IMR-90 (cell line): ENCODE results near the gene METTL8. TPM values are rescaled to one million over a fixed set of nuclear protein-coding genes. Genes with fewer than 3 reads are reported as not detected.

Experiments used
- ATAC-seq: fragments of 200-7000 bp; cut with Tn5 transposase; 2 replicates; pipeline ENCODE4 v1.9.1; 2020; ENCODE audit warnings: low read depth, mild to moderate bottlenecking, moderate library complexity
- BruUV-seq: library from RNA; stranded (reverse); fragments of 400-500 nt; replicated peaks from 2 replicates; lab custom pipeline; 2021; lab: Mats Ljungman, UMichigan
- CTCF ChIA-PET: fragments of 300-600 bp; formaldehyde crosslinking; extraction: SDS; loops from one replicate; lab custom pipeline; 2021; ENCODE audit warnings: antibody characterized with exemption; lab: Yijun Ruan, JAX
- POLR2A ChIA-PET: fragments of 300-600 bp; sonication (Branson Sonifier 250); formaldehyde crosslinking; loops from one replicate; lab custom pipeline; 2022; ENCODE audit warnings: antibody characterized with exemption; ENCODE audit not compliant: unreplicated experiment; lab: Charles Lee
- DNase-seq: peaks from one replicate; pipeline ENCODE4 v3.0.0; 2013
- H2AFZ ChIP-seq: replicated peaks from 2 replicates; pipeline ENCODE3; 2013; ENCODE audit warnings: low read length, mild to moderate bottlenecking; ENCODE audit not compliant: poor library complexity
- H2AK5ac ChIP-seq: 2 replicates; pipeline ENCODE4 v1.6.1; 2013; ENCODE audit warnings: low read depth, low read length, inconsistent platforms
- H2AK9ac ChIP-seq: replicated peaks from 2 replicates; pipeline ENCODE3; 2013; ENCODE audit warnings: mild to moderate bottlenecking, low read depth, low read length, moderate library complexity; ENCODE audit not compliant: poor library complexity
- H2BK120ac ChIP-seq: 2 replicates; pipeline ENCODE4 v1.6.1; 2013; ENCODE audit warnings: low read depth, low read length, inconsistent platforms
- H2BK15ac ChIP-seq: 3 replicates; pipeline ENCODE4 v1.6.1; 2013; ENCODE audit warnings: low read depth, low read length, inconsistent platforms
- H2BK20ac ChIP-seq: 2 replicates; pipeline ENCODE4 v1.6.1; 2013; ENCODE audit warnings: low read depth, mild to moderate bottlenecking, inconsistent platforms, low read length, moderate library complexity
- H2BK5ac ChIP-seq: 2 replicates; pipeline ENCODE4 v1.6.1; 2013; ENCODE audit warnings: mild to moderate bottlenecking, low read depth, low read length, inconsistent platforms; ENCODE audit not compliant: poor library complexity, severe bottlenecking
- H3K14ac ChIP-seq: replicated peaks from 2 replicates; pipeline ENCODE4 v1.6.1; 2013; ENCODE audit warnings: low read depth, low read length, inconsistent platforms
- H3K18ac ChIP-seq: 2 replicates; pipeline ENCODE4 v1.6.1; 2013; ENCODE audit warnings: low read depth, low read length, control low read depth
- H3K23ac ChIP-seq: 2 replicates; pipeline ENCODE4 v1.6.1; 2013; ENCODE audit warnings: low read depth, low read length, inconsistent platforms
- H3K27ac ChIP-seq: 2 replicates; pipeline ENCODE4 v1.5.1; 2013; ENCODE audit warnings: mild to moderate bottlenecking, control low read depth, low read length; ENCODE audit not compliant: insufficient read depth
- H3K27me3 ChIP-seq: 2 replicates; pipeline ENCODE4 v1.6.1; 2013; ENCODE audit warnings: low read length; ENCODE audit not compliant: control insufficient read depth, insufficient read depth
- H3K36me3 ChIP-seq: 2 replicates; pipeline ENCODE4 v1.6.1; 2013; ENCODE audit warnings: low read length, mixed read lengths; ENCODE audit not compliant: control insufficient read depth, insufficient read depth
- H3K4ac ChIP-seq: 2 replicates; pipeline ENCODE4 v1.6.1; 2013; ENCODE audit warnings: low read depth, low read length, inconsistent platforms
- H3K4me1 ChIP-seq: 2 replicates; pipeline ENCODE4 v1.6.1; 2013; ENCODE audit warnings: low read length, mixed read lengths; ENCODE audit not compliant: control insufficient read depth, insufficient read depth
- H3K4me2 ChIP-seq: 2 replicates; pipeline ENCODE4 v1.6.1; 2013; ENCODE audit warnings: low read depth, mild to moderate bottlenecking, control low read depth, low read length, moderate library complexity
- H3K4me3 ChIP-seq: 2 replicates; pipeline ENCODE4 v1.5.1; 2013; ENCODE audit warnings: low read depth, mild to moderate bottlenecking, control low read depth, low read length, moderate library complexity; ENCODE audit not compliant: insufficient read depth
- H3K56ac ChIP-seq: 2 replicates; pipeline ENCODE4 v1.6.1; 2013; ENCODE audit warnings: low read length, inconsistent platforms; ENCODE audit not compliant: insufficient read depth; ENCODE audit errors: extremely low read depth
- H3K79me1 ChIP-seq, 2 experiments: 2 replicates each; pipeline ENCODE4 v1.6.1; 2013; ENCODE audit warnings: low read length in 2 of 2, inconsistent platforms in 1 of 2, low read depth in 1 of 2
- H3K9ac ChIP-seq: 2 replicates; pipeline ENCODE4 v1.6.1; 2013; ENCODE audit warnings: low read depth, low read length, control low read depth
- H3K9me1 ChIP-seq: 2 replicates; pipeline ENCODE4 v1.6.1; 2013; ENCODE audit warnings: low read length, inconsistent platforms; ENCODE audit not compliant: insufficient read depth
- H3K9me3 ChIP-seq: 2 replicates; pipeline ENCODE4 v1.6.1; 2013; ENCODE audit warnings: low read length; ENCODE audit not compliant: control insufficient read depth, insufficient read depth
- H4K20me1 ChIP-seq: 2 replicates; pipeline ENCODE4 v1.6.1; 2013; ENCODE audit warnings: low read length, inconsistent platforms; ENCODE audit not compliant: insufficient read depth
- H4K5ac ChIP-seq: 2 replicates; pipeline ENCODE4 v1.6.1; 2013; ENCODE audit warnings: mild to moderate bottlenecking, low read depth, low read length, control low read depth
- H4K8ac ChIP-seq, 2 experiments: 2 replicates each; pipeline ENCODE4 v1.6.1; 2013; ENCODE audit warnings: low read depth in 2 of 2, low read length in 2 of 2, control low read depth in 1 of 2, inconsistent platforms in 1 of 2
- H4K91ac ChIP-seq: 2 replicates; pipeline ENCODE4 v1.6.1; 2013; ENCODE audit warnings: low read depth, low read length, inconsistent platforms; ENCODE audit not compliant: insufficient read depth
- CHD1 ChIP-seq: IDR thresholded peaks from 2 replicates; pipeline ENCODE4 v1.6.1; 2012; ENCODE audit warnings: low read depth, low read length, improper control_type of control experiment
- CTCF ChIP-seq: conservative IDR thresholded peaks from 2 replicates; pipeline ENCODE4 v1.5.1; 2012; ENCODE audit warnings: mild to moderate bottlenecking, low read depth, low read length, improper control_type of control experiment
- FOS ChIP-seq: fragments of 150-350 bp; IDR thresholded peaks from 2 replicates; pipeline ENCODE4 v1.6.1; 2016; ENCODE audit warnings: low read depth, low read length
- MXI1 ChIP-seq: IDR thresholded peaks from 2 replicates; pipeline ENCODE4 v1.6.1; 2012; ENCODE audit warnings: low read depth, mild to moderate bottlenecking, low read length, moderate library complexity, borderline replicate concordance
- NFE2L2 ChIP-seq: fragments of 150-350 bp; IDR thresholded peaks from 2 replicates; pipeline ENCODE4 v1.6.1; 2016; ENCODE audit warnings: low read depth, mild to moderate bottlenecking, low read length
- RAD21 ChIP-seq: IDR thresholded peaks from 2 replicates; pipeline ENCODE4 v1.6.1; 2012; ENCODE audit warnings: low read length, improper control_type of control experiment
- RCOR1 ChIP-seq: IDR thresholded peaks from 2 replicates; pipeline ENCODE4 v1.6.1; 2012; ENCODE audit warnings: mild to moderate bottlenecking, low read length, improper control_type of control experiment; ENCODE audit not compliant: insufficient replicate concordance
- WGBS, 2 experiments: methylation state at CpG; one replicate each; pipeline versions ENCODE4 v1.1.5 to v1.1.7; 2013; ENCODE audit warnings: missing lambda C conversion rate in 2 of 2; ENCODE audit not compliant: insufficient read length in 1 of 2; ENCODE audit errors: extremely low coverage in 2 of 2; 5-methylcytosine and 5-hydroxymethylcytosine counted together
- dilution Hi-C: fragments of 300-500 bp; cut with HindIII; formaldehyde crosslinking; loops from one replicate; pipeline ENCODE4 v1.14.3; 2018; ENCODE audit warnings: low sequenced_read_pairs; ENCODE audit not compliant: unreplicated experiment
- in situ Hi-C: fragments of 300-500 bp; cut with MboI; formaldehyde crosslinking; loops from 3 replicates; pipeline ENCODE4 v1.14.3; 2019; ENCODE audit warnings: low sequenced_read_pairs, inconsistent platforms, mixed read lengths
- intact Hi-C: fragments of 100-400 bp; cut with micrococcal nuclease; formaldehyde crosslinking; loops from 2 replicates; pipeline ENCODE4 v1.10.0; 2022
- polyA plus RNA-seq, 3 experiments: library from polyadenylated mRNA; depleted of rRNA; stranded (reverse); fragments of >200 nt; gene quantifications; 2 replicates each; pipeline ENCODE4 v1.2.3, GENCODE V29; 2012; ENCODE audit warnings: low replicate concordance in 1 of 3
- total RNA-seq: library from RNA; depleted of rRNA; stranded (reverse); fragments of >200 nt; gene quantifications from 2 replicates; pipeline ENCODE4 v1.2.3, GENCODE V29; 2012

METTL8 gene
- total and polyA plus RNA-seq, 2 of the 4 experiments (the other 2 are of a cell fraction): 6.9 to 10.6 TPM

- TF ChIP-seq CTCF (no peak), FOS (no peak)
Measured at GRCh38 chr2:171432206-171432968, 1.4 kb downstream of the METTL8 start (continued).

- H4K20me1 ChIP-seq: no peaks in the 10 kb centered on the region; the same call in 1 of the 2 replicates
- TF ChIP-seq RCOR1 (no peak), NFE2L2 (no peak), CHD1 (no peak), MXI1 (no peak), RAD21 (no peak)
- H3K9me1 ChIP-seq: peaks cover 7% of the 10 kb centered on the region
- peak overlapping the region; percentile 43; the same call in 1 of the 2 replicates for H3K4ac ChIP-seq
- no peak overlapping the region for H2AK9ac ChIP-seq
- H3K23ac ChIP-seq: no peak overlapping the region
- WGBS, 2 experiments: 97% methylated on average over 8 of the region's 9 CpGs; no CpG with 5 or more reads in 1 of the 2 experiments
- intact Hi-C loops: no loop called here
- no peak overlapping the region for H3K56ac ChIP-seq
- H3K4me1 ChIP-seq: peaks cover 9% of the 10 kb centered on the region
- no TSS peak for BruUV-seq
- no peaks in the 10 kb centered on the region for H3K27me3 ChIP-seq
- in situ Hi-C loops: no loop called here
- no peak overlapping the region for H3K4me2 ChIP-seq
- 0 out of 2 replicates have a peak overlapping the region, but pooled peaks have one; percentile 7 for H2AK5ac ChIP-seq
- peaks cover 26 to 41% of the 10 kb centered on the region in 2 experiments for H3K79me1 ChIP-seq
- no peak overlapping the region for H2BK5ac ChIP-seq
- no peak overlapping the region for H2BK15ac ChIP-seq
- no peaks in the 10 kb centered on the region for H3K9me3 ChIP-seq
- CTCF ChIA-PET: interaction anchor here (1.1 to 1.9 kb wide), 2 partner anchors 15 to 21 kb away, joined by 3 to 7 read pairs; no protein-coding TSS in a partner anchor
- H3K27ac ChIP-seq: no peak overlapping the region
- dilution Hi-C loops: no loop called here
- H3K4me3 ChIP-seq: no peak overlapping the region
- H4K8ac ChIP-seq: no peak overlapping the region
- POLR2A ChIA-PET: interaction anchor here (0.6 kb wide), 1 partner anchor 272 kb away, joined by 5 read pairs; no protein-coding TSS in a partner anchor
- no peak overlapping the region for H3K18ac ChIP-seq
- no peak for ATAC-seq
- no peak overlapping the region for H4K91ac ChIP-seq
- H3K36me3 ChIP-seq: no peaks in the 10 kb centered on the region
- 0 out of 2 replicates have a peak overlapping the region, but pooled peaks have one; percentile 3 for H3K14ac ChIP-seq
- no peak for DNase-seq
- no peak overlapping the region for H2AFZ ChIP-seq
- peak overlapping the region; percentile 6; the same call in 1 of the 2 replicates for H2BK120ac ChIP-seq
- H4K5ac ChIP-seq: no peak overlapping the region
- no peak overlapping the region; the same call in 1 of the 2 replicates for H2BK20ac ChIP-seq
- H3K9ac ChIP-seq: no peak overlapping the region
Measured at GRCh38 chr2:171431677-171432167, 2.1 kb downstream of the METTL8 start.
